Neural crest cell (in vitro differentiated cells): Measurements from ENCODE around the gene PHF14. TPM values are rescaled to one million over a fixed set of nuclear protein-coding genes. Genes with fewer than 3 reads are reported as not detected.
"Not testable (repeated sequence)": the region's sequence is repeated elsewhere in the genome, so short reads cannot be mapped to it uniquely, and the experiment has no call there.

Source experiments
- DNase-seq: peaks from one replicate; pipeline ENCODE4 v3.0.0; 2021; ENCODE audit warnings: low read depth, mixed read lengths, low spot score
- H3K27ac Mint-ChIP-seq: one replicate; pipeline ENCODE4 v1.8.0; 2021; ENCODE audit warnings: mild to moderate bottlenecking, mixed read lengths; ENCODE audit not compliant: unreplicated experiment
- H3K27me3 Mint-ChIP-seq: 2 replicates; pipeline ENCODE4 v1.8.0; 2021; ENCODE audit warnings: low read depth, mild to moderate bottlenecking, mixed read lengths
- H3K36me3 Mint-ChIP-seq: 2 replicates; pipeline ENCODE4 v1.8.0; 2021; ENCODE audit warnings: low read depth, mild to moderate bottlenecking, mixed read lengths
- H3K4me1 Mint-ChIP-seq: 2 replicates; pipeline ENCODE4 v1.8.0; 2021; ENCODE audit warnings: mixed read lengths
- H3K4me3 Mint-ChIP-seq: one replicate; pipeline ENCODE4 v1.8.0; 2021; ENCODE audit warnings: mild to moderate bottlenecking, mixed read lengths
- H3K9me3 Mint-ChIP-seq: 2 replicates; pipeline ENCODE4 v1.8.0; 2021; ENCODE audit warnings: mixed read lengths
- total RNA-seq: library from RNA; stranded (reverse); gene quantifications from 2 replicates; pipeline ENCODE4 v1.2.1, GENCODE V29; 2021
- TF ChIP-seq, protein P1 (sequence below): fragments of 200-600 bp; sonication (generic); conservative IDR thresholded peaks from 2 replicates; pipeline ENCODE4 v1.5.0; 2021; ENCODE audit warnings: antibody characterized with exemption, mild to moderate bottlenecking

PHF14 gene
- total RNA-seq, 1 donor from 2014 or later, result 75.9 TPM

DNA sequence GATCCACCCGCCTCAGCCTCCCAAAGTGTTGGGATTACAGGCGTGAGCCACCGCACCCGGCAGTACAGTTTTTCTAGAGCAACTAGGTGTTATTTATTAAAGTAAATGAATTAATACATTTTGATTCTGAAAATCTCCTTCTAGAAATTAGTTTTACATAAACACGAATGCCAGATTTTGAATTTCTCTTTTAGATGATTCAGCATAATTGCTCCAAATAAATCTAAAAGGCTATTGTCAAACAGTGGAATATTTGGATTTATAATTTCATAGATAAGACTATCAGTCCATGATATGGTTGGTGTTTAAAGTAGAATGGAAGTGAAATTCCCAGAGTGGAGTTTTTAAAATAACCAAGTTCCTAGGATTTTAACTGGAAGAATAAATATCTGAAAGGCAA is 1.5 kb upstream of the PHF14 start:
- TF ChIP-seq, protein P1, sequence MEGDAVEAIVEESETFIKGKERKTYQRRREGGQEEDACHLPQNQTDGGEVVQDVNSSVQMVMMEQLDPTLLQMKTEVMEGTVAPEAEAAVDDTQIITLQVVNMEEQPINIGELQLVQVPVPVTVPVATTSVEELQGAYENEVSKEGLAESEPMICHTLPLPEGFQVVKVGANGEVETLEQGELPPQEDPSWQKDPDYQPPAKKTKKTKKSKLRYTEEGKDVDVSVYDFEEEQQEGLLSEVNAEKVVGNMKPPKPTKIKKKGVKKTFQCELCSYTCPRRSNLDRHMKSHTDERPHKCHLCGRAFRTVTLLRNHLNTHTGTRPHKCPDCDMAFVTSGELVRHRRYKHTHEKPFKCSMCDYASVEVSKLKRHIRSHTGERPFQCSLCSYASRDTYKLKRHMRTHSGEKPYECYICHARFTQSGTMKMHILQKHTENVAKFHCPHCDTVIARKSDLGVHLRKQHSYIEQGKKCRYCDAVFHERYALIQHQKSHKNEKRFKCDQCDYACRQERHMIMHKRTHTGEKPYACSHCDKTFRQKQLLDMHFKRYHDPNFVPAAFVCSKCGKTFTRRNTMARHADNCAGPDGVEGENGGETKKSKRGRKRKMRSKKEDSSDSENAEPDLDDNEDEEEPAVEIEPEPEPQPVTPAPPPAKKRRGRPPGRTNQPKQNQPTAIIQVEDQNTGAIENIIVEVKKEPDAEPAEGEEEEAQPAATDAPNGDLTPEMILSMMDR, result no peak
- peaks cover 19% of the 10 kb centered on the region for H3K36me3 Mint-ChIP-seq
- H3K4me3 Mint-ChIP-seq, result peak overlapping the region; percentile 39
- DNase-seq, result no peak
- no peak overlapping the region for H3K27ac Mint-ChIP-seq
- peaks cover 42% of the 10 kb centered on the region for H3K4me1 Mint-ChIP-seq
- H3K27me3 Mint-ChIP-seq, result no peaks in the 10 kb centered on the region
- H3K9me3 Mint-ChIP-seq, result peaks cover 15% of the 10 kb centered on the region

DNA sequence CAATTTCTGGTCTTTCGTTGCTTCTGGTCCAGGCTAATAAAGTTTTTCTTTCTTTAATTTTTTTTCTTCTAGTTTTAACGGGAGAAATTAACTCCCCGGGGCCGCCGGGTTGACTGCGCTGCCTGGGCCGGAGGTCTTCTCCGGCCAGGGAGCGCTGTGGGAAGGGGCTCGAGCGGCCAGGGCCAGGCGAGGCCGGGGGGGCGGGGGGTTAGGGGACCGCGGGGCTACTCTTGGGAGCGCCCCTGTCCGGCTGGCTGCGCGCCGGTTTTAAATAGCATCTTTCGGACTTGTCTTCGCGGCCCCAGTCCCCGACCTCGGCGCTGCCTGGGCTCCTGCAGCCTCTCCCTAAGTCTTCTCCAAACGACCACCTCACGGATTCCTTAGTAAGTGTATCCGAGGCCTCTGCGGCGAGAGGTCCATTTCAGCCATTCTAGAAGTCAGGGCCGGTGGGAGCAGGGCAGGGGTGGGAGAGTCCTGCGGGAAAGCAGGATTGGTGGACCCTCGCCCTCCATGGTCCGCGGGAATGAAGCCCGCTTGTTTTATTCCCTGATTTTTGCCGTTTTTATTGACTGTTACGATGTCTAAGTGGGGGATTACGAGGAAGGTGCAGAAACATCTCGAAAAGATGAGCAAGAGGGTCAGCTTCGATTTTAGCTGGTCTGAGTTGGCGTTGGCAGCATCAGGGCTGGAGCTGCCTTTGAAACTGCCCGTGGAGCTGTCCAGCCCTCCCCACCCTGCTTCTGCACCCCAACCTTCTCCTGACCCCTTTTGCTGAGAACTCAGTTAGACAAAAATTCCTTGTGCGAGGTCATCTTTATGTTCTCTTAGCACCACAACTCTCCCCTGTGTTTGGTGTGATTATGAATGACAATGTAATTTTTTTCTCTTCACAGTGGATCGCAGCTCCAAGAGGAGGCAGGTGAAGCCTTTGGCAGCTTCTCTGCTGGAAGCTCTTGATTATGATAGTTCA is 555 bp downstream of the PHF14 start:
- H3K36me3 Mint-ChIP-seq, result peaks cover 26% of the 10 kb centered on the region
- peak; percentile 39 for DNase-seq
- H3K27me3 Mint-ChIP-seq, result no peaks in the 10 kb centered on the region
- H3K4me3 Mint-ChIP-seq, result peak overlapping the region; percentile 97
- peak overlapping the region; percentile 98 for H3K27ac Mint-ChIP-seq
- H3K9me3 Mint-ChIP-seq, result peaks cover 15% of the 10 kb centered on the region
- peaks cover 49% of the 10 kb centered on the region for H3K4me1 Mint-ChIP-seq
- TF ChIP-seq, protein P1, result no peak

DNA sequence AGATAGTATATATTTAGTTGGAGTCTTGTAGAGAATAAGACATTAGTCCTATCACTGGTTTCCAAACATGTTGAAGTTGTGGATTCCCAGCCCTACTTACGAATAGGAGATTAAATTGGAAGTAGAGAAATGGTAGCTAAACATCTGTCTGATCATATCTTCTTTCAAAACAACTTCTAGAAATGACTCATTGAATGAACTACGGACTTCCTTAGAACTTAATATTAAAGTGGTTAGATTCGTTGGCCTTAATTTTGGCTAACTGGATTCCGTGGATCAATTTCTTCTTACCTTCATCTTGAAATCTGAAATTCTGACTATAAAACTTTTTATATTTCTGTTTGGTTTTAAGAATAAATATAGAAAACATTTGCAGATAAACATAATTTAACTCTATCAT is 3.4 kb downstream of the PHF14 start:
- no peak overlapping the region for H3K27ac Mint-ChIP-seq
- TF ChIP-seq, protein P1, result no peak
- peak overlapping the region; percentile 81 for H3K4me3 Mint-ChIP-seq
- H3K36me3 Mint-ChIP-seq, result peaks cover 36% of the 10 kb centered on the region
- peaks cover 15% of the 10 kb centered on the region for H3K9me3 Mint-ChIP-seq
- H3K27me3 Mint-ChIP-seq, result no peaks in the 10 kb centered on the region
- peaks cover 60% of the 10 kb centered on the region for H3K4me1 Mint-ChIP-seq
- no peak for DNase-seq

DNA sequence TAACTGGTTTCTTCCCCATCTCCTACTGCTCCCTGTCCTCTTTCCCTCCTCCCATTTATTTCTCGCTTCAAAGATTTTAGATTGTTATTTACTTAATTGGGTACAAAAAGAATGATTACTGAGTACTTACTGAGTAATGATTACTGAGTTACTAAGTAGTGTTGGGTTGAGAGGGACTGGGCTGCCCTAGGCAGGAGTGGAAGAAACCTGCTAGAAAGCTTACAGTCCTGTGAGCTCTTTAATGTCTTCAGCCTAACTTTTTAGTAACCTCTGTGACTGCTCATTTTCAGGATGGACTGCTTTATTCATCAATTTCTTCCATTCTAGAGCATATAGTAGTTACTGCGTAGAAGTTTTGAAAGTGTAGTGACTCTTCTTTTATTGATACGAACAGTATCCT is 7.6 kb downstream of the PHF14 start:
- Mint-ChIP-seq H3K4me1 (peaks cover 40% of the 10 kb centered on the region), H3K36me3 (peaks cover 33% of the 10 kb centered on the region)

DNA sequence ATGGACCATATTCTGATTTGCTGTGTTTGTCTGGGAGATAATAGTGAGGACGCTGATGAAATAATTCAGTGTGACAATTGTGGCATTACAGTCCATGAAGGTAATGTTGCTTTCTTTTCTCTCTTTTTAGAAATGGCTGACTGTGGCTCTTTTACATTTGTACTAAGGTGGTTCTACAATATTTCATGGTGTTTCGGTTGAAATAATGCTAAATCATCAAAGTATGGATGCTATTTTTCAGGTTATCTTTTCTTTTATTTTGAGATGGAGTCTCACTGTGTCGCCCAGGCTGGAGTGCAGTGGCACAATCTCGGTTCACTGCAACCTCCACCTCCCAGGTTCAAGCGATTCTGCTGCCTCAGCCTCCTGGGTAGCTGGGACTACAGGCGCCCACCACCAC is 17.1 kb downstream of the PHF14 start:
- not testable (repeated sequence) for DNase-seq, H3K27me3 Mint-ChIP-seq, H3K4me3 Mint-ChIP-seq, H3K27ac Mint-ChIP-seq, H3K9me3 Mint-ChIP-seq, H3K4me1 Mint-ChIP-seq
- peaks cover 31% of the 10 kb centered on the region for H3K36me3 Mint-ChIP-seq

More for the DNA sequence above, 7.6 kb downstream of the PHF14 start:
- Mint-ChIP-seq H3K27ac (no peak overlapping the region), H3K9me3 (peaks cover 5% of the 10 kb centered on the region), H3K4me3 (no peak overlapping the region), H3K27me3 (no peaks in the 10 kb centered on the region)
- TF ChIP-seq, protein P1, result no peak
- DNase-seq, result no peak

DNA sequence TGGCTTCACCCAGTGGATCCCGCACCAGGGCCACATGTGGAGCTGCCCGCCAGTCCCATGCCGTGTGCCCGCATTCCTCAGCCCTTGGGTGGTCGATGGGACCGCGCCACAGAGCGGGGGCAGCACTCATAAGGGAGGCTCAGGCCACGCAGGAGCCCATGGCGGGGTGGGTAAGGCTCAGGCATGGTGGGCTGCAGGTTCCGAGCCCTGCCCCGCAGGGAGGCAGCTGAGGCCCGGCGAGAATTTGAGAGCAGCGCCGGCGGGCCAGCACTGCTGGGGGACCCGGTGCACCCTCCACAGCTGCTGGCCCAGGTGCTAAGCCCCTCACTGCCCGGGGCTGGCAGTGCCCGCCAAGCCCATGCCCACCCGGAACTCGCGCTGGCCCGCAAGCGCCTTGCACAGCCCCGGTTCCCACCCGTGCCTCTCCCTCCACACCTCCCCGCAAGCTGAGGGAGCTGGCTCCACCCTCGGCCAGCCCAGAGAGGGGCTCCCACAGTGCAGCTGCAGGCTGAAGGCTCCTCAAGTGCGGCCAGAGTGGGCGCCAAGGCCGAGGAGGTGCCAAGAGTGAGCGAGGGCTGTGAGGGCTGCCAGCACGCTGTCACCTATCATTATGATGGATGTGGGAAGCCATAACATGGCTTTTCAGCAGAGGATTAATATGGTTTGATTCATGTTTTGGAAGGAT is 22.0 kb downstream of the PHF14 start:
- H3K36me3 Mint-ChIP-seq, result peaks cover 52% of the 10 kb centered on the region
- H3K4me3 Mint-ChIP-seq, DNase-seq, H3K9me3 Mint-ChIP-seq, H3K27ac Mint-ChIP-seq, H3K27me3 Mint-ChIP-seq: not testable (repeated sequence)
- H3K4me1 Mint-ChIP-seq, result peaks cover 17% of the 10 kb centered on the region
